SIG-M5 (cell line): ENCODE results near the gene COMP.
"Not testable (repeated sequence)": the region's sequence is repeated elsewhere in the genome, so short reads cannot be mapped to it uniquely, and the experiment has no call there.

Source experiments
- DNase-seq: peaks from one replicate; lab custom pipeline; 2025; lab: John Stamatoyannopoulos, UW

COMP gene

GRCh38 chr19:18790566-18791314 is at the start of gene COMP:
COMP (minus strand) TSS chr19:18791305; CDS start chr19:18791269, 36 bp downstream.
- DNase-seq = no peak

GRCh38 chr19:18840288-18841267 is 49.5 kb upstream of the COMP start:
- DNase-seq = no peak

DNA sequence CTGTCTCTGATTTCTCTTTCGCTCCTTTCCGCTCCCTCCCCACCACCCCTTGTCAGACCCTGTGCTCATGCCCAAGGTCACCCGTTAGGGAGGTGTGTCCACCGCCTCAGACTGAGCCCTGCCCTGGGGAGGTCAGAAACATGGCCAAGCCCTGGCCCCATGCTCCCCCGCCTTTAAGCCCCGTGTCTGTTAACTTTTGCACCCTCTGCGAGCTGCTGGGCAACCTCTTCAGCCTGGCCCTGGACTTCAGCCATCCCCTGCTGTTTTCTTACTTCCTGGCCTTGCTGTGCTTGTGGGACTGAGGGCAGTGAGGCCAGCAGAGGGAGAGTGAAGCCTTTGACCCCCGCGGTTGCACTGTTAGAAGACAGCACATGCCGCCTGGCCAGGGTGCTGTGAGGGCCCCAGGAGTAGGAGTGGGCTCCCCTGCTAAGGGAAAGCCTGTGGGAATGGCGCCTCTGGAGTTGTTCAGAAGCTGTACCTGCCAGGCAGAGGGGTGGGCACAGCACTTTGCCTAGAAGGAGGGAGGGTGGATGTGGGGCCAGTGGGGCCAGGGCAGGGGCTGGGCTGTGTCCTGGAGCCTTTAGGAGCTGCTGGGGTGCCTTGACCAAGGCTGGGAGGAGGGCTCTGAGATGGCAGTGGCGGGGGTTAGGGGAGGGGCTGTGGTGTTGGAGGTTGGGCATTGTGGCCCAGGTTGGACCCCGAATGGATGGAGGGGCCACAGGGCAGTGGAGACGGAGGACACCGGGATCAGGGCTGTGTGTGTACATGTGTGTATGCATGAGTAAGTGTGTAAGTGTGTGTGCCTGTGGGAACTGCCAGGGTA is 48.6 kb upstream of the COMP start:
- no peak for DNase-seq

- no peak for DNase-seq
These were observed 43.5 kb upstream of the COMP start for GRCh38 chr19:18834644-18834984.

- DNase-seq = no peak
These were observed 42.9 kb upstream of the COMP start for GRCh38 chr19:18833849-18834643.

- DNase-seq = no peak
These were observed 42.0 kb upstream of the COMP start for GRCh38 chr19:18833141-18833476.

GRCh38 chr19:18832306-18833140 is 41.4 kb upstream of the COMP start:
- no peak for DNase-seq

GRCh38 chr19:18831524-18832305 is 40.6 kb upstream of the COMP start, which contains the start of gene UPF1:
UPF1 (plus strand) TSS chr19:18831959; CDS start chr19:18832210, 251 bp downstream.
- no peak for DNase-seq

- DNase-seq = no peak
These were observed 39.4 kb upstream of the COMP start for GRCh38 chr19:18830488-18830887.

GRCh38 chr19:18828786-18829185 is 37.7 kb upstream of the COMP start:
- DNase-seq = no peak

- DNase-seq = no peak
These were observed 26.5 kb upstream of the COMP start for GRCh38 chr19:18817574-18817973.

DNA sequence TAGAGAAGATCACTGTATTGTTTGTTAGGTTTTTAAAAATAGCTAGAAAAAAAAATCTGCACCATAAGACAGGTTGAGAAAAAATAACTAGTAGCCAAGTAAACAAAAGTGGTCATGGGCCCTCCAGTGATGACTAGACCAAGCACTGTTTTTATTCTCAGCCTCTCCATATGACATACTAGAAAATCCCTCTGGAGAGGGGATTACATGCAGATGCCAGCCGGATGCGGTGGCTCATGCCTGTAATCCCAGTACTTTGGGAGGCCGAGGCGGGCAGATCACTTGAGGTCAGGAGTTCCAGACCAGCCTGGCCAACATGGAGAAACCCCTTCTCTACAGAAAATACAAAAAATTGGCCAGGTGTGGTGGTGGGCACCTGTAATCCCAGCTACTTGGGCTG is 25.5 kb upstream of the COMP start:
- DNase-seq = not testable (repeated sequence)

GRCh38 chr19:18815673-18816072 is 24.6 kb upstream of the COMP start:
- DNase-seq = no peak

- DNase-seq = no peak
These were observed 23.0 kb upstream of the COMP start for GRCh38 chr19:18814063-18814462.

DNA sequence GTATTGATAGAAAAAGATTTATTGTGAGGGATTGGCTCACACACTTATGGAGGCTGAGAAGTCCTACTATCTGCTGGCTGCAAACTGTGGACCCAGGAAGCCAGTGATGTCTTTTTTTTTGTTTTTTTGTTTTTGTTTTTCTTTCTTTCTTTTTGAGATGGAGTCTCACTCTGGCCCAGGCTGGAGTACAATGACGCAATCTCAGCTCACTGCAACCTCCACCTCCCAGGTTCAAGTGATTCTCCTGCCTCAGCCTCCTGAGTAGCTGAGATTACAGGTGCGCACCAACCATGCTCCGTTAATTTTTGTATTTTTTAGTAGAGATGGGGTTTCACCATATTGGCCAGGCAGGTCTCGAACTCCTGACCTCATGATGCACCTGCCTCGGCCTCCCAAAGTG is 20.5 kb upstream of the COMP start:
- DNase-seq = not testable (repeated sequence)

DNA sequence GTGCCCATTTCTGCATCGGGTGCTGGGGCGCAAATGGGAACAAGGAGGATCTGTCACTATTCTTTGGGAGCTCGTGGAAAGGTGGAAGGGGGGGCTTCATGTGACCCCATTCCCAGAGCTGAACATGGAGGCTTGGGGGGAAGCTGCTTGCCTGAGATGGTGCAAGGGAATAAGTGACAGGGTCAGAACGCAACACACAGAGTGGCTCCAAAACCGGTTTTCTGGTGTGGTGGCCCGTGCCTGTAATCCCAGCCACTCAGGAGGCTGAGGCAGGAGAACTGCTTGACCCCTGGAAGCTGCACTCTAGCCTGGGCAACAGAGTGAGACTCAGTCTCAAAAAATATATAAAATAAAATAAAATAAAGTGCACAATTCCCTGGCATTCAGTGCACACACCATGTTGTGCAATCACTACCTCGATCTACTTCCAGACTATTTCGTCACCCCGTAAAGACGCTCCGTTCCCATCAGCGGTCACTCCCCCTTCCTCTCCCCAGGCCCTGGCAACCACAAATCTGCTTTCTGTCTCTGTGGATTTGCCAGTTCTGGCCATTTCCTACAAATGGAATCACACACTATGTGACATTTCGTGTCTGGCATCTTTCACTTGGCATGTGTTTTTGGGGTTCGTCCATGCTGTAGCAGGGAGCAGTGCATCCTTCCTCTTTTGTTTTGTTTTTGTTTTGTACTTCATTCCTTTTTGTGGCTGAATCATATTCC is 18.2 kb upstream of the COMP start:
- DNase-seq = no peak

GRCh38 chr19:18807861-18808331 is 16.8 kb upstream of the COMP start:
- no peak for DNase-seq

GRCh38 chr19:18804643-18805042 is 13.5 kb upstream of the COMP start:
- DNase-seq = no peak

DNA sequence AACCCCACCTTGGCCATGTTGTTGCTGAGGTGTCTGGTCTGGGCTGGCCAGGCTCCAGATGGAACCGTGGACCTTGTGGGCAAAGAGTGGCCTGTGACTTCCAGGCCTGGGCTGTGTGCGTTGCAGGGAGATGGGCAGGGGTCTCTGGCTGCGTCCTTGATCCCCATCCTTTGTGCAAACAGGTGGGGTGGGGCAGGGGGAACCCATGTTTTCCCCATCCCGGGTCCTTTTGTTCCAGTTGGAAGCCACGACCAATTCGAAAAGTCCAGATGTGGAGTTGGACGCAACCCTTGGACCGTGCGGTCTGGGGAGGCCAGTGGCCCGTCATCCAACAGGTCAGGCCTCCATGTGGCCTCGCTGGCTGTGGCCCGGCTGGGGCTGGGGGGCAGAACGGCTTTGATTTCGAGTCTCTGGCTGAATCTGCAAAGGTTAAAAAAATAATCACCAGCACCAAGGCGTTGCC is 13.1 kb upstream of the COMP start:
- DNase-seq = no peak
